Measurements from ENCODE around the gene IGFBPL1. TPM values are rescaled to one million over a fixed set of nuclear protein-coding genes. Genes with fewer than 3 reads are reported as not detected.

Gene IGFBPL1
- total RNA-seq, 1 donor from 2014 or later = not detected

DNA sequence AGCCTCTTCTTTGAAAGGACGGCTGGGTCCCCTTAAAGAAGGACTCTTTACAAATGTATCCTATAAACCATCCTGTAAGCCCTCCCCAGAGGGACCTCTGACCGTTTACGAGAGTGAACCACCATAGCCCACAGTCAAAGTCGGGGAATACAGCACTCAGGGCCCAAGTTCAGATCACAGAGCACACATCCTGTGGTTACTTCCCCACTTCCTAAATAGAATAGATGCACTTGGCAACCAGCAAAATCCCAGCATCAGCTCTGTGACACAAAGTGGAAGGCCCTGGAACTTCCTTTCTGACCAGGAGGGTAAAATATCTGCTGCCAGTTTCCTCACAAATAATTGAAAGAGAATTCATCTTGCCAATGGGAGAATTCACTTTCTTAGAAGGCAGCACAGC lies 6.9 kb upstream of the IGFBPL1 start:
- TF ChIP-seq, protein P1, sequence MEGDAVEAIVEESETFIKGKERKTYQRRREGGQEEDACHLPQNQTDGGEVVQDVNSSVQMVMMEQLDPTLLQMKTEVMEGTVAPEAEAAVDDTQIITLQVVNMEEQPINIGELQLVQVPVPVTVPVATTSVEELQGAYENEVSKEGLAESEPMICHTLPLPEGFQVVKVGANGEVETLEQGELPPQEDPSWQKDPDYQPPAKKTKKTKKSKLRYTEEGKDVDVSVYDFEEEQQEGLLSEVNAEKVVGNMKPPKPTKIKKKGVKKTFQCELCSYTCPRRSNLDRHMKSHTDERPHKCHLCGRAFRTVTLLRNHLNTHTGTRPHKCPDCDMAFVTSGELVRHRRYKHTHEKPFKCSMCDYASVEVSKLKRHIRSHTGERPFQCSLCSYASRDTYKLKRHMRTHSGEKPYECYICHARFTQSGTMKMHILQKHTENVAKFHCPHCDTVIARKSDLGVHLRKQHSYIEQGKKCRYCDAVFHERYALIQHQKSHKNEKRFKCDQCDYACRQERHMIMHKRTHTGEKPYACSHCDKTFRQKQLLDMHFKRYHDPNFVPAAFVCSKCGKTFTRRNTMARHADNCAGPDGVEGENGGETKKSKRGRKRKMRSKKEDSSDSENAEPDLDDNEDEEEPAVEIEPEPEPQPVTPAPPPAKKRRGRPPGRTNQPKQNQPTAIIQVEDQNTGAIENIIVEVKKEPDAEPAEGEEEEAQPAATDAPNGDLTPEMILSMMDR (IDR thresholded peaks at IDR 0.05) = no peak
- no peaks in the 10 kb centered on the region for H3K4me1 Mint-ChIP-seq
- no peaks in the 10 kb centered on the region for H3K9me3 Mint-ChIP-seq
- ATAC-seq (ENCODE audit: low read depth) (no peak), DNase-seq (no peak)
- peaks cover 20% of the 10 kb centered on the region for H3K27me3 Mint-ChIP-seq
- H3K36me3 Mint-ChIP-seq (ENCODE audit: low read depth) = no peaks in the 10 kb centered on the region
- intact Hi-C loops (cut with micrococcal nuclease) = no loop called here
- H3K27ac Mint-ChIP-seq = no peak overlapping the region
- no peak overlapping the region for H3K4me3 Mint-ChIP-seq
- POLR2A ChIA-PET = no interaction called here
- CTCF ChIA-PET = interaction anchor here (5.0 kb wide), 1 partner anchor 517 kb away, joined by 39 read pairs; no protein-coding TSS in a partner anchor

- Mint-ChIP-seq H3K36me3 (ENCODE audit: low read depth) (no peaks in the 10 kb centered on the region), H3K4me3 (no peak overlapping the region), H3K27me3 (peaks cover 35% of the 10 kb centered on the region), H3K27ac (no peak overlapping the region), H3K9me3 (no peaks in the 10 kb centered on the region), H3K4me1 (peaks cover 6% of the 10 kb centered on the region)
- CTCF ChIA-PET = interaction anchor here (1.1 kb wide), 1 partner anchor 11 kb away, joined by 3 read pairs; no protein-coding TSS in a partner anchor
- ATAC-seq (ENCODE audit: low read depth) (no peak), DNase-seq (no peak)
- POLR2A ChIA-PET = interaction anchor here (0.7 kb wide), 1 partner anchor 35 kb away, joined by 3 read pairs; no protein-coding TSS in a partner anchor
- intact Hi-C loops (cut with micrococcal nuclease) = no loop called here
- TF ChIP-seq, protein P1 (IDR thresholded peaks at IDR 0.05) = no peak
Observed at GRCh38 chr9:38428062-38428461, 3.8 kb upstream of the IGFBPL1 start.

GRCh38 chr9:38424918-38425317 lies 664 bp upstream of the IGFBPL1 start:
- ATAC-seq (ENCODE audit: low read depth) (no peak), DNase-seq (no peak)
- no peaks in the 10 kb centered on the region for H3K9me3 Mint-ChIP-seq
- intact Hi-C loops (cut with micrococcal nuclease) = no loop called here
- H3K27me3 Mint-ChIP-seq = peaks cover 45% of the 10 kb centered on the region
- H3K4me1 Mint-ChIP-seq = peaks cover 6% of the 10 kb centered on the region
- TF ChIP-seq, protein P1 (IDR thresholded peaks at IDR 0.05) = no peak
- POLR2A ChIA-PET = no interaction called here
- CTCF ChIA-PET = no interaction called here
- H3K27ac Mint-ChIP-seq = no peak overlapping the region
- no peak overlapping the region for H3K4me3 Mint-ChIP-seq
- no peaks in the 10 kb centered on the region for H3K36me3 Mint-ChIP-seq (ENCODE audit: low read depth)

GRCh38 chr9:38423273-38423972 lies 831 bp downstream of the IGFBPL1 start:
- no peak for DNase-seq
- H3K4me3 Mint-ChIP-seq = no peak overlapping the region
- H3K9me3 Mint-ChIP-seq = no peaks in the 10 kb centered on the region
- H3K4me1 Mint-ChIP-seq = peaks cover 6% of the 10 kb centered on the region
- TF ChIP-seq, protein P1 (IDR thresholded peaks at IDR 0.05) = no peak
- no peak for ATAC-seq (ENCODE audit: low read depth)
- H3K36me3 Mint-ChIP-seq (ENCODE audit: low read depth) = no peaks in the 10 kb centered on the region
- peaks cover 50% of the 10 kb centered on the region for H3K27me3 Mint-ChIP-seq
- POLR2A ChIA-PET = no interaction called here
- no peak overlapping the region for H3K27ac Mint-ChIP-seq
- CTCF ChIA-PET = no interaction called here
- intact Hi-C loops (cut with micrococcal nuclease) = no loop called here

DNA sequence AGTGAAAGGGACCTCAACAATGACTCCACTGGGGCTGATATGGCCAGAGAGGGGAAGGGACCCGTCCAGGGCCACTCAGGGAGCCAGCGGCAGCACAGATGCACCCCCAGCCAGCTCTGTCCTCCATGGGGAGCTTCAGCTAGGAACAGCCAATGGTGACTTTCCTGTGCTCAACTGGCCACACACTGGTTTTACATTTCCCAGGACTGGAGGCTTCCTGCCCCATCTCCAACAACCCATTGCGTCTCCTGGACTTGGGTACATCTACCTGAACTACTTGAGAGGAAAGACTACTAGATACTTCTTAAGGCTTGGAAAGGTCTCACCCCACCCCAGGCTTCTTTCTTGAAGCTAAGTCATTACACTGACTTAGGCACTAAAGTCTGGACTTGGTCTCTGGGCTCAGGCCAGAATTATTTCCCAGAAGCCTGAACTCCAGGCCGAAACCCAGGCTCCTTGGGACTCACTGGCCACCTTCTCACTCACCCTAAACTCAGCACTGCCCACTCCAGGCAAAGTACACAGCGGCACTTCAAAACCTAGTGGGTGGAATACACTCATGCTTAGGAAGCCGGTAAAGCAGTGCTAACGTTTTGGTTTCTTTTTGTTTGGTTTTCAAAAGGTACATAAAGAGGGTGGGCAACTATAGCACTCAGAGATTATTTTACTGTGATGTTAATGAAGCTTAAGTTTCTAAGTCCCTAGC lies 1.5 kb downstream of the IGFBPL1 start:
- ChIA-PET POLR2A (no interaction called here), CTCF (no interaction called here)
- intact Hi-C loops (cut with micrococcal nuclease) = no loop called here
- peaks cover 43% of the 10 kb centered on the region for H3K27me3 Mint-ChIP-seq
- H3K4me1 Mint-ChIP-seq = peaks cover 6% of the 10 kb centered on the region
- DNase-seq = no peak
- H3K9me3 Mint-ChIP-seq = no peaks in the 10 kb centered on the region
- H3K4me3 Mint-ChIP-seq = no peak overlapping the region
- TF ChIP-seq, protein P1 (IDR thresholded peaks at IDR 0.05) = no peak
- no peak for ATAC-seq (ENCODE audit: low read depth)
- H3K27ac Mint-ChIP-seq = no peak overlapping the region
- H3K36me3 Mint-ChIP-seq (ENCODE audit: low read depth) = no peaks in the 10 kb centered on the region

Data from activated B cell treated with CpG ODN at 0.5 μM for 24 hours (primary cell).